Erythroblast (primary cell): ENCODE measurements around the gene ERICH3.

Experiments
- GATA1 ChIP-seq: IDR thresholded peaks from 2 replicates; pipeline ENCODE4 v1.6.1; 2011; ENCODE audit warnings: low read depth, mild to moderate bottlenecking, control low read depth, low read length, moderate library complexity
- POLR2A ChIP-seq: IDR thresholded peaks from 2 replicates; pipeline ENCODE4 v1.6.1; 2011; ENCODE audit warnings: mild to moderate bottlenecking, low read length

GRCh38 chr1:74618974-74619373 lies 54.6 kb downstream of the ERICH3 start:
- TF ChIP-seq POLR2A (no peak), GATA1 (no peak)
